Liver (tissue), 9 donors: ENCODE data around the gene TAB3. TPM values are rescaled to one million over a fixed set of nuclear protein-coding genes. Genes with fewer than 3 reads are reported as not detected.

Source experiments
- DNase-seq: peaks from one replicate; pipeline ENCODE4 v3.0.0-alpha.2; 2017; ENCODE audit warnings: low spot score
- H3K27ac ChIP-seq, 2 donors: one replicate each; pipeline ENCODE4 v1.7.0; 2013; ENCODE audit warnings: inconsistent platforms in 2 of 2, low read length in 2 of 2, control low read depth in 1 of 2, low read depth in 1 of 2, mild to moderate bottlenecking in 1 of 2
- H3K27me3 ChIP-seq, 4 donors: one replicate each; pipeline versions ENCODE4 v1.6.1 to v1.7.0; 2013; ENCODE audit warnings: low read length in 3 of 4, inconsistent platforms in 1 of 4, mild to moderate bottlenecking in 1 of 4, moderate library complexity in 1 of 4; ENCODE audit not compliant: control insufficient read depth in 4 of 4, insufficient read depth in 4 of 4
- H3K36me3 ChIP-seq, 4 donors: one replicate each; pipeline versions ENCODE4 v1.6.1 to v1.7.0; 2013; ENCODE audit warnings: low read length in 3 of 4, mild to moderate bottlenecking in 3 of 4, low read depth in 1 of 4, moderate library complexity in 1 of 4; ENCODE audit not compliant: control insufficient read depth in 4 of 4, insufficient read depth in 3 of 4
- H3K4me1 ChIP-seq, 4 donors: one replicate each; pipeline versions ENCODE4 v1.6.1 to v1.7.0; 2013; ENCODE audit warnings: low read length in 3 of 4, mild to moderate bottlenecking in 3 of 4, moderate library complexity in 1 of 4; ENCODE audit not compliant: control insufficient read depth in 4 of 4, insufficient read depth in 4 of 4
- H3K4me3 ChIP-seq, 3 donors: one replicate each; pipeline versions ENCODE4 v1.6.1 to v1.7.0; 2013; ENCODE audit warnings: low read length in 3 of 3, control low read depth in 1 of 3, low read depth in 1 of 3, mild to moderate bottlenecking in 1 of 3
- H3K9ac ChIP-seq, 2 donors: one replicate each; pipeline ENCODE4 v1.7.0; 2013; ENCODE audit warnings: low read length in 2 of 2, mild to moderate bottlenecking in 2 of 2, moderate library complexity in 2 of 2, control low read depth in 1 of 2, low read depth in 1 of 2
- H3K9me3 ChIP-seq, 4 donors: one replicate each; pipeline versions ENCODE4 v1.6.1 to v1.7.0; 2013; ENCODE audit warnings: low read length in 3 of 4; ENCODE audit not compliant: control insufficient read depth in 4 of 4
- ATF3 ChIP-seq: IDR thresholded peaks from 2 replicates; pipeline ENCODE4 v1.6.1; 2016; ENCODE audit warnings: antibody characterized with exemption
- CTCF ChIP-seq: fragments of 150-350 bp; IDR thresholded peaks from 2 replicates; pipeline ENCODE4 v1.5.1; 2017; ENCODE audit warnings: improper control_type of control experiment, low read depth, low read length; ENCODE audit not compliant: missing input control
- EGR1 ChIP-seq, 2 donors: IDR thresholded peaks; 2 replicates each; pipeline ENCODE4 v1.6.1; 2016 to 2018; ENCODE audit warnings: antibody characterized with exemption in 2 of 2, low read depth in 2 of 2
- FOXA1 ChIP-seq: IDR thresholded peaks from 2 replicates; pipeline ENCODE4 v1.6.1; 2016; ENCODE audit warnings: antibody characterized with exemption
- FOXA2 ChIP-seq: IDR thresholded peaks from 2 replicates; pipeline ENCODE4 v1.6.1; 2016; ENCODE audit warnings: antibody characterized with exemption
- HNF4A ChIP-seq, 2 donors: conservative IDR thresholded peaks; 2 replicates each; pipeline ENCODE4 v1.6.1; 2016; ENCODE audit warnings: antibody characterized with exemption in 2 of 2, mild to moderate bottlenecking in 2 of 2
- RAD21 ChIP-seq, 2 donors: IDR thresholded peaks; 2 replicates each; pipeline ENCODE4 v1.6.1; 2016; ENCODE audit warnings: antibody characterized with exemption in 2 of 2, mild to moderate bottlenecking in 2 of 2
- REST ChIP-seq: IDR thresholded peaks from 2 replicates; pipeline ENCODE4 v1.6.1; 2016; ENCODE audit warnings: antibody characterized with exemption, mild to moderate bottlenecking
- RXRA ChIP-seq, 2 donors: IDR thresholded peaks; 2 replicates each; pipeline ENCODE4 v1.6.1; 2017 to 2018; ENCODE audit warnings: antibody characterized with exemption in 2 of 2, mild to moderate bottlenecking in 1 of 2
- YY1 ChIP-seq: IDR thresholded peaks from 2 replicates; pipeline ENCODE4 v1.6.1; 2016; ENCODE audit warnings: antibody characterized with exemption, mild to moderate bottlenecking
- WGBS: extraction: QIAGEN DNeasy Blood & Tissue Kit; methylation state at CpG from one replicate; pipeline ENCODE4 v1.1.7; 2013; 5-methylcytosine and 5-hydroxymethylcytosine counted together
- polyA plus RNA-seq, 2 donors: library from polyadenylated mRNA; stranded (reverse) in 1 of 2; unstranded in 1 of 2; fragments of 200-250 nt in 1 of 2; fragments of >200 nt in 1 of 2; fragmentation: Nextera tagmentation in 1 of 2; extraction: Ambion mirVana in 1 of 2; gene quantifications; one replicate each; pipeline versions ENCODE4 v1.2.1 to v1.2.3, GENCODE V29; 2013 to 2015
- total RNA-seq, 2 donors: library from RNA; depleted of rRNA; stranded (reverse); fragments of >200 nt; gene quantifications; one replicate each; pipeline ENCODE4 v1.2.3, GENCODE V29; 2014
- donor health status: healthy.
- donor health status: healthy.
- donor health status: healthy.
- donor health status: healthy.
- donor health status: healthy.

Gene TAB3
- total and polyA plus RNA-seq, 4 donors = 10.0 to 32.2 (median 17.4) TPM

GRCh38 chrX:30918480-30918879 is 29.4 kb upstream of the TAB3 start:
- Histone ChIP-seq H3K27me3 (no peaks in the 10 kb centered on the region), H3K9me3 (no peaks in the 10 kb centered on the region), H3K4me1 (no peaks in the 10 kb centered on the region), H3K4me3 (no peak overlapping the region), H3K36me3 (no peaks in the 10 kb centered on the region), H3K9ac (no peak overlapping the region), H3K27ac (no peak overlapping the region)
- TF ChIP-seq FOXA2 (no peak), FOXA1 (no peak), CTCF (no peak), EGR1 (IDR thresholded peaks at IDR 0.05; ENCODE audit: low read depth in 2 of 2) (no peak), HNF4A (conservative IDR thresholded peaks at IDR 0.05) (no peak), YY1 (no peak), ATF3 (no peak)
- no peak for DNase-seq
- 91% methylated on average over 1 of the region's 1 CpG for WGBS

GRCh38 chrX:30913492-30913891 is 24.4 kb upstream of the TAB3 start:
- H3K9ac ChIP-seq = no peak overlapping the region
- 99% methylated on average over 2 of the region's 2 CpGs for WGBS
- H3K36me3 ChIP-seq = no peaks in the 10 kb centered on the region
- no peak overlapping the region for H3K4me3 ChIP-seq
- H3K27ac ChIP-seq = no peak overlapping the region
- DNase-seq = no peak
- H3K9me3 ChIP-seq = no peaks in the 10 kb centered on the region
- TF ChIP-seq HNF4A (conservative IDR thresholded peaks at IDR 0.05) (no peak), RXRA (IDR thresholded peaks at IDR 0.05) (no peak), REST (no peak), CTCF (no peak), EGR1 (IDR thresholded peaks at IDR 0.05; ENCODE audit: low read depth in 2 of 2) (no peak), RAD21 (IDR thresholded peaks at IDR 0.05) (no peak), FOXA2 (no peak)
- H3K4me1 ChIP-seq = no peaks in the 10 kb centered on the region
- no peaks in the 10 kb centered on the region for H3K27me3 ChIP-seq
